A549 (cell line): ENCODE measurements around the gene ADARB1. TPM values are rescaled to one million over a fixed set of nuclear protein-coding genes. Genes with fewer than 3 reads are reported as not detected.
A peak's percentile ranks its signal among the peaks of the same experiment; 100 is the strongest.

ENCODE experiments used
- ATAC-seq, 2 experiments: fragments of 200-7000 bp in 1 of 2; fragments of >200 bp in 1 of 2; cut with Nextera tagmentation in 1 of 2; cut with Tn5 transposase in 1 of 2; 3 replicates each; pipeline versions ENCODE4 v1.8.0 to v1.9.1; 2018 to 2020; ENCODE audit warnings: mild to moderate bottlenecking in 1 of 2, moderate library complexity in 1 of 2
- CTCF ChIA-PET: fragments of 300-600 bp; sonication (Branson Sonifier 250); formaldehyde crosslinking; extraction: SDS; loops from one replicate; lab custom pipeline; 2021; ENCODE audit warnings: antibody characterized with exemption, inconsistent platforms; lab: Yijun Ruan, JAX
- POLR2A ChIA-PET: fragments of 350-600 bp; formaldehyde crosslinking; extraction: SDS; loops from one replicate; lab custom pipeline; 2021; ENCODE audit warnings: antibody characterized with exemption, inconsistent platforms; lab: Yijun Ruan, JAX
- DNase-seq, 2 experiments: peaks; one replicate each; pipeline versions ENCODE4 v3.0.0 to v3.0.0-alpha.2; 2011 to 2016; ENCODE audit warnings: low read depth in 1 of 2, low spot score in 1 of 2
- FAIRE-seq: peaks from 2 replicates; lab custom pipeline; 2011; peaks lifted over from hg19 to GRCh38; lab: Jason Lieb, UNC
- H3K27ac ChIP-seq, 2 experiments: fragments of >200 bp; sonication (Bioruptor Twin); formaldehyde crosslinking; 3 replicates each; pipeline ENCODE4 v1.5.1; 2016 to 2017
- H3K4me1 ChIP-seq: fragments of >200 bp; sonication (Bioruptor Twin); formaldehyde crosslinking; 3 replicates; pipeline ENCODE4 v1.6.1; 2016
- H3K4me2 ChIP-seq: fragments of >200 bp; sonication (Bioruptor Twin); formaldehyde crosslinking; 3 replicates; pipeline ENCODE4 v1.6.1; 2016
- H3K4me3 ChIP-seq: fragments of >200 bp; sonication (Bioruptor Twin); formaldehyde crosslinking; 3 replicates; pipeline ENCODE4 v1.5.1; 2016
- H3K9me3 ChIP-seq: fragments of >200 bp; sonication (Bioruptor Twin); formaldehyde crosslinking; 3 replicates; pipeline ENCODE4 v1.6.1; 2016
- CBX8 ChIP-seq: fragments of 200-600 bp; sonication (generic); IDR thresholded peaks from 2 replicates; pipeline ENCODE4 v1.6.1; 2016
- CEBPB ChIP-seq, 2 experiments: fragments of >200 bp in 1 of 2; sonication (Bioruptor Twin) in 1 of 2; formaldehyde crosslinking in 1 of 2; IDR thresholded peaks; 2 replicates each; pipeline ENCODE4 v1.6.1; 2012 to 2016
- CHD4 ChIP-seq: fragments of 200-600 bp; sonication (generic); IDR thresholded peaks from 2 replicates; pipeline ENCODE4 v1.6.1; 2016; ENCODE audit warnings: antibody characterized with exemption, mild to moderate bottlenecking, borderline replicate concordance
- EHMT2 ChIP-seq: fragments of 200-600 bp; sonication (generic); IDR thresholded peaks from 2 replicates; pipeline ENCODE4 v1.6.1; 2016; ENCODE audit warnings: antibody characterized with exemption, low read depth, mild to moderate bottlenecking, moderate library complexity
- EP300 ChIP-seq, 2 experiments: fragments of >200 bp; sonication (Bioruptor Twin); formaldehyde crosslinking; IDR thresholded peaks; 2 replicates in 1 of 2; 3 replicates in 1 of 2; pipeline ENCODE4 v1.6.1; 2016 to 2017
- FOSB ChIP-seq: fragments of 250-450 bp; sonication (Bioruptor Pico); IDR thresholded peaks from 2 replicates; pipeline ENCODE4 v1.5.0; 2020; ENCODE audit warnings: mild to moderate bottlenecking, moderate library complexity
- FOSL2 ChIP-seq, 2 experiments: fragments of 450-650 bp in 1 of 2; fragments of >200 bp in 1 of 2; sonication (Bioruptor Twin) in 1 of 2; formaldehyde crosslinking; IDR thresholded peaks; 2 replicates each; pipeline versions ENCODE4 v1.5.0 to v1.6.1; 2016 to 2020; ENCODE audit warnings: mild to moderate bottlenecking in 1 of 2, moderate library complexity in 1 of 2
- HOXB13 ChIP-seq: fragments of 250-450 bp; sonication (Bioruptor Pico); IDR thresholded peaks from 2 replicates; pipeline ENCODE4 v1.5.0; 2020; ENCODE audit warnings: low read depth, mild to moderate bottlenecking, moderate library complexity
- KDM1A ChIP-seq: fragments of 200-600 bp; sonication (generic); IDR thresholded peaks from 2 replicates; pipeline ENCODE4 v1.6.1; 2016; ENCODE audit warnings: low read depth, mild to moderate bottlenecking
- NFE2L2 ChIP-seq: fragments of 150-350 bp; conservative IDR thresholded peaks from 2 replicates; pipeline ENCODE4 v1.6.1; 2014; ENCODE audit warnings: low read length
- PHF8 ChIP-seq: fragments of 200-600 bp; sonication (generic); IDR thresholded peaks from 2 replicates; pipeline ENCODE4 v1.6.1; 2016; ENCODE audit warnings: low read depth, mild to moderate bottlenecking, antibody characterized with exemption, moderate library complexity, borderline replicate concordance
- POLR2A ChIP-seq: IDR thresholded peaks from 2 replicates; pipeline ENCODE4 v1.6.1; 2012; ENCODE audit warnings: mild to moderate bottlenecking, low read length
- RAD21 ChIP-seq, 2 experiments: fragments of >200 bp in 1 of 2; sonication (Bioruptor Twin) in 1 of 2; formaldehyde crosslinking in 1 of 2; IDR thresholded peaks in 1 of 2; conservative IDR thresholded peaks in 1 of 2; 2 replicates in 1 of 2; 3 replicates in 1 of 2; pipeline ENCODE4 v1.6.1; 2012 to 2018; ENCODE audit warnings: inconsistent platforms in 1 of 2
- SMC3 ChIP-seq: fragments of >200 bp; sonication (Bioruptor Twin); formaldehyde crosslinking; IDR thresholded peaks from 3 replicates; pipeline ENCODE4 v1.6.1; 2018; ENCODE audit warnings: inconsistent platforms
- TFCP2L1 ChIP-seq: fragments of 250-450 bp; sonication (Bioruptor Pico); IDR thresholded peaks from 2 replicates; pipeline ENCODE4 v1.5.0; 2021; ENCODE audit warnings: mild to moderate bottlenecking
- ZC3H11A ChIP-seq: fragments of 450-650 bp; IDR thresholded peaks from 2 replicates; pipeline ENCODE4 v1.6.1; 2014; ENCODE audit warnings: antibody characterized with exemption, mild to moderate bottlenecking
- ZFP36 ChIP-seq: fragments of 450-650 bp; IDR thresholded peaks from 2 replicates; pipeline ENCODE4 v1.6.1; 2014; ENCODE audit warnings: borderline replicate concordance; ENCODE audit not compliant: partially characterized antibody
- ZNF302 ChIP-seq: fragments of 250-450 bp; sonication (Bioruptor Pico); IDR thresholded peaks from 2 replicates; pipeline ENCODE4 v1.9.0; 2021; ENCODE audit warnings: inconsistent platforms, mild to moderate bottlenecking, moderate library complexity
- ZSCAN20 ChIP-seq: fragments of 250-450 bp; sonication (Bioruptor Pico); IDR thresholded peaks from 2 replicates; pipeline ENCODE4 v1.8.0; 2022; ENCODE audit warnings: mild to moderate bottlenecking, moderate library complexity
- WGBS: methylation state at CpG from one replicate; pipeline ENCODE4 v1.1.6; 2017; ENCODE audit errors: missing lambda C conversion rate; 5-methylcytosine and 5-hydroxymethylcytosine counted together
- polyA plus RNA-seq, 4 experiments: library from polyadenylated mRNA; depleted of rRNA in 3 of 4; stranded (reverse); fragments of >200 nt; fragmentation: RNase III in 1 of 4; extraction: RNeasy Plus Mini Kit Qiagen cat#74134 plus additional on column Dnase treatment in 1 of 4; gene quantifications; 2 replicates in 3 of 4; 3 replicates in 1 of 4; pipeline ENCODE4 v1.2.3, GENCODE V29; 2011 to 2017
- TF ChIP-seq, protein P1 (sequence below): fragments of 250-450 bp; sonication (Bioruptor Pico); IDR thresholded peaks from 2 replicates; pipeline ENCODE4 v1.5.0; 2021; ENCODE audit warnings: mild to moderate bottlenecking, moderate library complexity, borderline replicate concordance
- TF ChIP-seq, protein P2 (sequence below): fragments of >200 bp; sonication (Bioruptor Twin); formaldehyde crosslinking; IDR thresholded peaks from 2 replicates; pipeline ENCODE4 v1.6.1; 2016
- TF ChIP-seq, protein P3 (sequence below): fragments of 150-350 bp; IDR thresholded peaks from 2 replicates; pipeline ENCODE4 v1.6.1; 2014; ENCODE audit warnings: low read depth, mild to moderate bottlenecking, low read length
- TF ChIP-seq, protein P4 (sequence below): fragments of >200 bp; sonication (Bioruptor Twin); formaldehyde crosslinking; IDR thresholded peaks from 3 replicates; pipeline ENCODE4 v1.6.1; 2016
- TF ChIP-seq, protein P5 (sequence below): fragments of 250-450 bp; sonication (Bioruptor Pico); IDR thresholded peaks from 2 replicates; pipeline ENCODE4 v1.5.0; 2020; ENCODE audit warnings: low read depth, mild to moderate bottlenecking, moderate library complexity
- TF ChIP-seq, protein P6 (sequence below): IDR thresholded peaks from 2 replicates; pipeline ENCODE4 v1.6.1; 2012

ADARB1 gene
- polyA plus RNA-seq, 2 of the 4 experiments (the other 2 are of a cell fraction), result 3.2 to 5.7 TPM

DNA sequence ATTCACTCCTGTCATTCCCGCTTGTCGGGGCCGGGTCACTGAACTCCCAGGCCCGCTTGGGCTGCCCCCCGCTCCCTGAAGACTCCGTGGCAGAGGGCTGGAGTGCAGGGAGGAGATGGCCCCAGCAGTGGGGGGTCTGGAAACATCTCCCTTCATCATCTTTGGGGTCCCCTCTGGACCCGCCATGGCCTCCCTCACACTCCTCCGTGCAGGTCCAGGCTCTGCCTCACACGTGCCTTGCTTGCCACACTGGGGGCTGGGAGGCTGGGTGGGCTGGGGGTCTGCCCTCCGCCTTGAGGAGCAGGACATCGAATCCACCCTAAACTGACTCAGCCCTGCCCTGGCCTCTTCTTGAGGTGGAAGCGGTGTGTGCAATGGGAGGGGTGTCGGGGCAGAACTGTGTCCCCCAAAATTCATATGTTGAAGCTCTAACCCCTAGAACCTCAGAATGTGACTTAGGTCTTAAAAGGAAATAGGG, 178.1 kb downstream of the ADARB1 start:
- DNase-seq, result no peak
- ChIA-PET CTCF (no interaction called here), POLR2A (no interaction called here)
- no peaks in the 10 kb centered on the region; the same call in 2 of the 3 replicates for H3K9me3 ChIP-seq
- 67% methylated on average over 1 of the region's 13 CpGs for WGBS
- no peak for ATAC-seq
- H3K4me1 ChIP-seq, result no peaks in the 10 kb centered on the region
- no peak for FAIRE-seq
- no peak overlapping the region for H3K4me3 ChIP-seq
- TF ChIP-seq RAD21 (conservative IDR thresholded peaks at IDR 0.05 in 1 of 2, IDR thresholded peaks at IDR 0.05 in 1 of 2) (no peak), SMC3 (no peak), EHMT2 (no peak), PHF8 (no peak), CEBPB (IDR thresholded peaks at IDR 0.05) (no peak), HOXB13 (CRISPR knock-in tag) (no peak), CHD4 (no peak), ZFP36 (no peak), ZSCAN20 (CRISPR knock-in tag) (no peak), FOSL2 (IDR thresholded peaks at IDR 0.05) (no peak), FOSL2 (CRISPR knock-in tag; IDR thresholded peaks at IDR 0.05) (no peak), CBX8 (no peak), KDM1A (no peak)
- TF ChIP-seq, protein P1, sequence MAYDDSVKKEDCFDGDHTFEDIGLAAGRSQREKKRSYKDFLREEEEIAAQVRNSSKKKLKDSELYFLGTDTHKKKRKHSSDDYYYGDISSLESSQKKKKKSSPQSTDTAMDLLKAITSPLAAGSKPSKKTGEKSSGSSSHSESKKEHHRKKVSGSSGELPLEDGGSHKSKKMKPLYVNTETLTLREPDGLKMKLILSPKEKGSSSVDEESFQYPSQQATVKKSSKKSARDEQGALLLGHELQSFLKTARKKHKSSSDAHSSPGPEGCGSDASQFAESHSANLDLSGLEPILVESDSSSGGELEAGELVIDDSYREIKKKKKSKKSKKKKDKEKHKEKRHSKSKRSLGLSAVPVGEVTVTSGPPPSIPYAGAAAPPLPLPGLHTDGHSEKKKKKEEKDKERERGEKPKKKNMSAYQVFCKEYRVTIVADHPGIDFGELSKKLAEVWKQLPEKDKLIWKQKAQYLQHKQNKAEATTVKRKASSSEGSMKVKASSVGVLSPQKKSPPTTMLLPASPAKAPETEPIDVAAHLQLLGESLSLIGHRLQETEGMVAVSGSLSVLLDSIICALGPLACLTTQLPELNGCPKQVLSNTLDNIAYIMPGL (CRISPR knock-in tag), result no peak
- TF ChIP-seq, protein P2, sequence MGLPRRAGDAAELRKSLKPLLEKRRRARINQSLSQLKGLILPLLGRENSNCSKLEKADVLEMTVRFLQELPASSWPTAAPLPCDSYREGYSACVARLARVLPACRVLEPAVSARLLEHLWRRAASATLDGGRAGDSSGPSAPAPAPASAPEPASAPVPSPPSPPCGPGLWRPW, result no peak
- H3K4me2 ChIP-seq, result no peak overlapping the region
- H3K27ac ChIP-seq, result no peak overlapping the region

DNA sequence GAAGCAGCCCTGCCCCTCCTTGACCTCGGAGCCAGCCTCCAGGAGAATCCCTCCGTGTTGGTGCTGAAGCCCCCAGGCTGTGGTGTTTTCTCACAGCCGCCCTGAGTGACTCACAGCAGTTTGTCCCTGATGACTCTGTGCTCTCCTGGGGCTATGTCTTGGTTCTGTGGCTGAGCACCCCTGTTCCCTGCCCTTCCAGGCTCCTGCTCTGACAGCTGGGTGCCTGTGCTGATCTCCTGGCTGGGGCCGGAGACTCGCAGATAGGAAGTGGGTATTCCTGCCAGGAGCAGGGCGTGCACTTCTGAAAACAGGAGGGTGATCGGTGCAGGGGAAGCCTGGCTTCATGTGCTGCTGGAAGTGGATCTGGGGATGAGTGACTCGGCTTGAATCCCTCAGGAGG, 178.8 kb downstream of the ADARB1 start:
- no peak for TF ChIP-seq FOSB (CRISPR knock-in tag)
- TF ChIP-seq POLR2A, result no peak
- TF ChIP-seq, protein P3, sequence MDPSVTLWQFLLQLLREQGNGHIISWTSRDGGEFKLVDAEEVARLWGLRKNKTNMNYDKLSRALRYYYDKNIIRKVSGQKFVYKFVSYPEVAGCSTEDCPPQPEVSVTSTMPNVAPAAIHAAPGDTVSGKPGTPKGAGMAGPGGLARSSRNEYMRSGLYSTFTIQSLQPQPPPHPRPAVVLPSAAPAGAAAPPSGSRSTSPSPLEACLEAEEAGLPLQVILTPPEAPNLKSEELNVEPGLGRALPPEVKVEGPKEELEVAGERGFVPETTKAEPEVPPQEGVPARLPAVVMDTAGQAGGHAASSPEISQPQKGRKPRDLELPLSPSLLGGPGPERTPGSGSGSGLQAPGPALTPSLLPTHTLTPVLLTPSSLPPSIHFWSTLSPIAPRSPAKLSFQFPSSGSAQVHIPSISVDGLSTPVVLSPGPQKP, result no peak
- TF ChIP-seq, protein P4, sequence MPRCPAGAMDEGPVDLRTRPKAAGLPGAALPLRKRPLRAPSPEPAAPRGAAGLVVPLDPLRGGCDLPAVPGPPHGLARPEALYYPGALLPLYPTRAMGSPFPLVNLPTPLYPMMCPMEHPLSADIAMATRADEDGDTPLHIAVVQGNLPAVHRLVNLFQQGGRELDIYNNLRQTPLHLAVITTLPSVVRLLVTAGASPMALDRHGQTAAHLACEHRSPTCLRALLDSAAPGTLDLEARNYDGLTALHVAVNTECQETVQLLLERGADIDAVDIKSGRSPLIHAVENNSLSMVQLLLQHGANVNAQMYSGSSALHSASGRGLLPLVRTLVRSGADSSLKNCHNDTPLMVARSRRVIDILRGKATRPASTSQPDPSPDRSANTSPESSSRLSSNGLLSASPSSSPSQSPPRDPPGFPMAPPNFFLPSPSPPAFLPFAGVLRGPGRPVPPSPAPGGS, result no peak
- no peak for TF ChIP-seq NFE2L2
- no peak for TF ChIP-seq CHD4
- TF ChIP-seq ZC3H11A, result no peak
- no peak for TF ChIP-seq EP300 (IDR thresholded peaks at IDR 0.05)
- TF ChIP-seq, protein P5, sequence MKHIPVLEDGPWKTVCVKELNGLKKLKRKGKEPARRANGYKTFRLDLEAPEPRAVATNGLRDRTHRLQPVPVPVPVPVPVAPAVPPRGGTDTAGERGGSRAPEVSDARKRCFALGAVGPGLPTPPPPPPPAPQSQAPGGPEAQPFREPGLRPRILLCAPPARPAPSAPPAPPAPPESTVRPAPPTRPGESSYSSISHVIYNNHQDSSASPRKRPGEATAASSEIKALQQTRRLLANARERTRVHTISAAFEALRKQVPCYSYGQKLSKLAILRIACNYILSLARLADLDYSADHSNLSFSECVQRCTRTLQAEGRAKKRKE (CRISPR knock-in tag), result no peak
- TF ChIP-seq, protein P1 (CRISPR knock-in tag), result no peak
- no peak for TF ChIP-seq TFCP2L1 (CRISPR knock-in tag)
- TF ChIP-seq, protein P6, sequence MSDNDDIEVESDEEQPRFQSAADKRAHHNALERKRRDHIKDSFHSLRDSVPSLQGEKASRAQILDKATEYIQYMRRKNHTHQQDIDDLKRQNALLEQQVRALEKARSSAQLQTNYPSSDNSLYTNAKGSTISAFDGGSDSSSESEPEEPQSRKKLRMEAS, result no peak
- no peak for TF ChIP-seq ZFP36
- no peak for TF ChIP-seq ZNF302 (CRISPR knock-in tag)
- Histone ChIP-seq H3K4me3 (no peak overlapping the region), H3K9me3 (no peaks in the 10 kb centered on the region; the same call in 2 of the 3 replicates), H3K4me1 (0 out of 3 replicates have a peak, but pooled peaks cover under 1% of the 10 kb centered on the region), H3K4me2 (no peak overlapping the region), H3K27ac (peak overlapping the region in 1 of 2 experiments; percentile 18; a peak in 1 of 6 replicates)
- POLR2A ChIA-PET, result no interaction called here
- no peak for FAIRE-seq
- DNase-seq, result no peak
- 28% methylated on average over 8 of the region's 8 CpGs for WGBS
- ATAC-seq, result peak in 1 of 2 experiments; percentile 36; a peak in 2 of 6 replicates
- CTCF ChIA-PET, result no interaction called here
